Fibroblast of skin of back (primary cell): ENCODE results near the gene PPIA.
"Not testable (repeated sequence)": the region's sequence is repeated elsewhere in the genome, so short reads cannot be mapped to it uniquely, and the experiment has no call there.

Source experiments
- DNase-seq: peaks from one replicate; pipeline ENCODE4 v3.0.0-alpha.2; 2013

Gene PPIA

GRCh38 chr7:44787762-44788161 lies 8.7 kb upstream of the PPIA start:
- no peak for DNase-seq

DNA sequence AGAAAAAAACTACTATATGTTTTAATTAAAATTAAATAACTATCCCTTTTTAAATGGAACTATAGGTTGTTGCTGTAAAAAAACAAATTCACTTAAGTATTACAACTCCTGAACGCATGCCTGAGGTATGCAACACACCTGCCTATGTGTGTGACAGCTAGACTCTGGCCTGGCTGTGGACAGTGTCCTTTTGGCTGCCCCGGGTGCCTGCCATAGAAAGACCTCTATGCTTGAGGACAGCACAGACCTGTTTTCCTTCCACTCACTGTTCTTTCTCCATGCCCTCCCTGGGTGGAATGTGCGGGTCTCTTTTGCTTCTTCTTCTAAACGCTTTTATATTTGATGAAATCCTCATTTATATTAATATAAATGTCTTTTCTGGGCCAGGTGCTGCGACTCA lies 6.5 kb upstream of the PPIA start:
- no peak for DNase-seq

DNA sequence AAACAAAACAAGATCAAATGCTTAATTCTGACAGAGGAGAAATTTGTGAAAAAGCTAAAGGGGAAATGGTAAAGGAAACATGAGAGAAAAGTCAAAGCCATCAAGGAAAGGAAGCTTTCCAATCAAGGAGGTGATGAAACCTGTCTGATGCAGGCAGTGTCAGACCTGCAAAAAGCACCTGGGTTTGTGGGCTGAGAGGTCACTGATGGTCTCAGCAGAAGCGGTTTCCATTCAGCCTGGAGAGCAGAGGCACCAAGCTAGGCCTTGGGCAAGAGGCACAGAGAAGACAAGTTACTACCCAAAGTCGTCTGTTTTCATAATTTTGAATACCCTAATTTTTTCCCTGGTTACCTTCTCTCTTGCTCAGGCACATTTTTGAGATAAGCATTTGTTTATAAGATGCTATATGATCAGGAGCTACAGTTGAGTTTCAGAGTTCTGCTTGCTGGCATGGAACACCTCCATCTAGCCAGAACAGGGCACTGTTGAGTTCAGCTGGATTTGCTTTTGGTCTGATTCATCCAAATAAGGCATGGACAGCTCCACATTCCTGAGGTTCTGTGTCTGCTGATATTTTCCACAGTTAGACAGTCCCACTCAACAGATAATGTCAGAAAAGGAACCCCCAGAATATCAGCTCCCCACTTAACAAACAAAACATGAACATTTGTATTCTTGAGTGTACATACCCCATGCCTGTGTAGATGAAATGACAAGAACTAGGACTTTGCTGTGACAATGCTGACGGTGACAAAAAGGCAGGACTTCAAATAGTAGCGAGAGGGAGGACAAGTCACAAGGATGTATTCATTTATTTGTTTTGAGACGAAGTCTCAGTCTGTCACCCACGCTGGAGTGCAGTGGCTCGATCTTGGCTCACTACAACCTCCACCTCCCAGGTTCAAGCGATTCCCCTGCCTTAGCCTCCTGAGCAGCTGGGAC lies 4.9 kb upstream of the PPIA start:
- peak; percentile 71 for DNase-seq

DNA sequence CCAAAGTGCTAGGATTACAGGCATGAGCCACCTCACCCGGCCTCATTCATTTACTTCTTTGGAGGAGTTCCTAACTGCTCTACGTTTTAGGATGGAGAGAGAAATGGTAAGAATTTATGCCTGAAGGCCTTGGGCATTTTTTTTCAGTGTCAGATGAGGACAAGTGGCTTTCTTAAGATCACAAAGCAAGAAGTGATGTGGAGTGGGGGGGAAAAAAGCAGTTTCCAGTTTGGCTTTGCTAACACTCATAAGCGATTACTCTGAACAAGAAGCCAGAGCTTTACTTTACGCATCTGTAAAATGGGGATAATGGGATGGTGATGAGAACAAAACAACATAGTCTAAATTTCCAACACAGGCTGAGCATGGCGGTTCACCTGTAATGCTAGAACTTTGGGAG lies 2.6 kb upstream of the PPIA start:
- DNase-seq, result peak; percentile 53

DNA sequence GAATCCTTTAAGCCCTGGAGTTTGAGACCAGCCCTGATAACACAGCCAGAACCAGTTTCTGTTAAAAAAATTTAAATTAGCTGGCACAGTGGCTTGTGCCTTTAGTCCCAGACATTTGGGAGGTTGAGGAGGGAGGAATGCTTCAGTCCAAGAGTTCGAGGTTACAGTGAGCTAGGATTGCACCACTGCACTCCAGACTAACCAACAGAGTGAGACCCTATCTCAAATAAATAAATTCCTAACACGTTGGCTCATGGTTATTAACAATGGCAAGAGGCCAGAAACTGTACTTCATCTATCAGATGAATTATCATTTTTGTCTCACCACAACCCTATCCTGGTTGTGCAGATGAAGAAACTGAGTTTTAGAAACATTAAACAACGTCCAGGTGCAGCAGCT lies 2.1 kb upstream of the PPIA start:
- peak; percentile 20 for DNase-seq

DNA sequence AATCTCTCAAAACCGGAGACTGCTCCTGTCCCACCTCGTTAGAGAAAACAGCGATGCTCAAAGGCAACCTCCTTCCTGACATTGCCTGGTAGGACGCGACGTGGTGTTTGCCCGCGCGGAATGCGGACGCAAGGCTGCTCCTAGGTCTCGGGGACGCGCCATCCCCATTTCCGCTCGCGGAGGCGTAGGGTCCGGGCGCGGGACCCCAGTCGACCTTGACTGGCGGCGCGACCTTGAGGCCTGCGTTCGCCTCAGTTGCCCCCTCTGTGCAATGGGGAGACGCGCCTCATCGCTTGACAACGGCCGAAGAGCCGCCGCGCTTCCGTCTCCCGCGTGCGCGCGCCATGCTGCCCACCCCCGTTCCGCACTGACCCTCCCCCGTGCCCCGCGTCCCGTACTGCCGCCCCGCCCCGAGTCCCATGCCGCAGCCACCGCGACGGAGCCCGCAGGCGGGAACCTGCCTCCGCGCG lies 412 bp upstream of the PPIA start:
- DNase-seq, result peak; percentile 52

- DNase-seq, result peak; percentile 90
Measured at GRCh38 chr7:44797329-44798258, 1.1 kb downstream of the PPIA start.

DNA sequence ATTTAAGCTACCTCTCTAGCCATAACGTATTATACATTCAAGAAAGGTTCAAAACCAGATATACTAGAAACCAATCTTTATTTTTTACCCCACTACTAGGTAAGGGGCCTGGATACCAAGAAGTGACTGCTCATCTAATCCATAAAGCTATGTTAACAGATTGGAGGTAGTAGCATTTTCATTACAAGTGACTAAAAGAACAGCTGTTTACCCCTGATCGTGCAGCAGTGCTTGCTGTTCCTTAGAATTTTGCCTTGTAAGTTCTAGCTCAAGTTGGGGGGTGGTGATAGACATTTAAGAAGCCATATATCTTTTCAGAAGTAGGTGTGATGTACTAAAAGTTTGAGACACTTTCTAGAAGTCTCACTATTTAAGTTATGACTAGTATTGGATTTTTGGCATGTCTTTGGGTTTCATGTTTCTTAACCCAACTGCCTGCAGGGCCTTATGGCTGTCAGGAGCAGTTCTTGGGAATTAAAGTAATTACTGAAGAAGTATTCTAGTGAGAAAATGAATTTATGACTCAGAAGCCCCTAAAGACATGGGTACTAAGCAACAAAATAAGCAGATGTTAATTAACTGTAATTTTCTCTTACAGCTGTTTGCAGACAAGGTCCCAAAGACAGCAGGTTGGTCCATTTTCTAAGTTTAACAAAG lies 2.3 kb downstream of the PPIA start:
- DNase-seq, result no peak

DNA sequence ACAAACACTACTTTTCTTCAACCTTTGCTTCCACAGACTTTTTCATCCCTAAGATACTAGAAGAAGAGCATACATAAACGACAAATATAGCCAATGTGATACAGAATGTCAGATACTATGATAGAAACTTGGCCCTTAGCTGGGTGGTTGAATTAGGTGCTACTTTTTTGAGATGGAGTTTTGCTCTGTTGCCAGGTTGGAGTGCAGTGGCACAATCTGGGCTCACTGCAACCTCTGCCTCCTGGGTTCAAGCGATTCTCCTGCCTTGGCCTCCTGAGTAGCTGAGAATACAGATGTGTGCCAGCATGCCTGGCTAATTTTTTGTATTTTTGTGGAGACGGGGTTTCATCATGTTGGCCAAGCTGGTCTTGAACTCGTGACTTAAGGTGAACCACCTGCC lies 3.5 kb downstream of the PPIA start:
- DNase-seq, result no peak

DNA sequence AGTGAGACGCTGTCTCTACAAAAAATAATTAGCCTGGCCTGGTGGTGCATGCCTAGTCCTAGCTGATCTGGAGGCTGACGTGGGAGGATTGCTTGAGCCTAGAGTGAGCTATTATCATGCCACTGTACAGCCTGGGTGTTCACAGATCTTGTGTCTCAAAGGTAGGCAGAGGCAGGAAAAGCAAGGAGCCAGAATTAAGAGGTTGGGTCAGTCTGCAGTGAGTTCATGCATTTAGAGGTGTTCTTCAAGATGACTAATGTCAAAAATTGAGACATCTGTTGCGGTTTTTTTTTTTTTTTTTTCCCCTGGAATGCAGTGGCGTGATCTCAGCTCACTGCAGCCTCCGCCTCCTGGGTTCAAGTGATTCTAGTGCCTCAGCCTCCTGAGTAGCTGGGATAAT lies 5.4 kb downstream of the PPIA start:
- peak; percentile 19 for DNase-seq

DNA sequence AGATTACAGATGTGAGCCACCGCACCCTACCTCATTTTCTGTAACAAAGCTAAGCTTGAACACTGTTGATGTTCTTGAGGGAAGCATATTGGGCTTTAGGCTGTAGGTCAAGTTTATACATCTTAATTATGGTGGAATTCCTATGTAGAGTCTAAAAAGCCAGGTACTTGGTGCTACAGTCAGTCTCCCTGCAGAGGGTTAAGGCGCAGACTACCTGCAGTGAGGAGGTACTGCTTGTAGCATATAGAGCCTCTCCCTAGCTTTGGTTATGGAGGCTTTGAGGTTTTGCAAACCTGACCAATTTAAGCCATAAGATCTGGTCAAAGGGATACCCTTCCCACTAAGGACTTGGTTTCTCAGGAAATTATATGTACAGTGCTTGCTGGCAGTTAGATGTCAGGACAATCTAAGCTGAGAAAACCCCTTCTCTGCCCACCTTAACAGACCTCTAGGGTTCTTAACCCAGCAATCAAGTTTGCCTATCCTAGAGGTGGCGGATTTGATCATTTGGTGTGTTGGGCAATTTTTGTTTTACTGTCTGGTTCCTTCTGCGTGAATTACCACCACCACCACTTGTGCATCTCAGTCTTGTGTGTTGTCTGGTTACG lies 6.0 kb downstream of the PPIA start:
- no peak for DNase-seq

DNA sequence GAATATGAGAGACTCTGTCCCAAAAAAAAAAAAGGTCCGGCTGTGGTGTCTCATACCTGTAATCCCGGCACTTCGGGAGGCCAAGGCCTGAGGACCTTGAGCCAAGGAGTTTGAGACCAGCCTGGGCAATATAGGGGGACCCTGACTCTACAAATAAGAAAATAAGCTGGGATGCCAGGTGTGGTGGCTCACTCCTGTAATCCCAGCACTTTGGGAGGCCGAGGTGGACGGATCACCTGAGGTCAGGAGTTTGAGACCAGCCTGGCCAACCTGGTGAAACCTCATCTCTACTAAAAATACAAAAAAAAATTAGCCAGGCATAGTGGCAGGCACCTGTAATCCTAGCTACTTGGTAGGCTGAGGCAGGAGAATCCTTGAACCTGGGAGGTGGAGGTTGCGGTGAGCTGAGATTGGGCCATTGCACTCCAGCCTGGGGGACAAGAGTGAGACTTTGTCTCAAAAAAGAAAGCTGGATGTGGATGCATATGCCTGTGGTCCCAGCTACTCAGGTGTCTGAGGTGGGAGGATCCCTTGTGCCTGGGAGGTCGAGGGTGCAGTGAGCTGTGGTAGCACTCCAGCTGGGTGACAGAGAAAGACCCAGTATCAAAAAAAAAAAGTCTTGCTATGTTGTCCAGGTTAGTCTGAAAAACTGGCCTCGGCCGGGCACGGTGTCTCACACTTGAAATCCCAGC lies 7.5 kb downstream of the PPIA start:
- DNase-seq, result not testable (repeated sequence)

- no peak for DNase-seq
Measured at GRCh38 chr7:44805950-44806349, 9.5 kb downstream of the PPIA start.

GRCh38 chr7:44808914-44809393 lies 12.5 kb downstream of the PPIA start:
- DNase-seq, result no peak

DNA sequence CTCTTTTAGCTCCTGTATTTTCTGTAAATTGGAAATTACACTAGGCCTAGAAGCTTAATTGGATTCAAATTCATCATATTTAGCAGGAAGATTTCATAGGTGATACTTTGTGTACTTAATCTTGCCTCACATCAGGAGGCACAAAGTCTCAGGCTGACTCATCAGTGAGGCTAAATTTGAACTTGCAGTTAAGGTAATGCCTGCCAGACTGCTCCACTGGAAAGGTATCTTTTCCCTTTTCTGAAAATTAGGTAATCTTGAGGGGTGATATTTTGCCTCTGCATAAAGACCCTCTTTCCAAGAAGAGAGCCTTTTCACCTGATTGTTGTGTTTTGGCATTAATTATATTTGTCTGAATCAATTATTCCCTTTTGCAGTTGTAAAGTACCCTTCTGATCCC lies 14.6 kb downstream of the PPIA start:
- no peak for DNase-seq

- DNase-seq, result no peak
Measured at GRCh38 chr7:44811571-44811970, 15.1 kb downstream of the PPIA start.

- no peak for DNase-seq
Measured at GRCh38 chr7:44814919-44815318, 18.4 kb downstream of the PPIA start.

DNA sequence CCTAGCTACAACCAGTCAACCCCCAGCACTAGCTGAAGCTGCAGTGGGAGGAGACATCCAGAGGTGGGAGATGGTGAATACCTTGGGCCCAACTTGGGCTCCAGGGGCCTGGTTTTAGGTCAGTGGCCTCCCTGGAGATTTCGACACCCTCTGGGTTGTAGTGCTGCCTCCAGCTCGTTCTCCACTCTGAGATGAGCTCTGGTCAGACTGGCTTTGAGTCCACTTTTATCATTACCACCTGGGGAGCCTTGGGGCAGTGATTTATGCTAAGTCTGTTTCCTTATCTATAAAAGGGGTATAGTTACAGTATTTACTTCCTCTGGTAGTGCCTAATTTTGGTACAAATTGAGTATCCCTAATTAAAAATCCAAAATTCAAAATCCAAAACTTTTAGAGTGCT lies 22.8 kb downstream of the PPIA start:
- no peak for DNase-seq

DNA sequence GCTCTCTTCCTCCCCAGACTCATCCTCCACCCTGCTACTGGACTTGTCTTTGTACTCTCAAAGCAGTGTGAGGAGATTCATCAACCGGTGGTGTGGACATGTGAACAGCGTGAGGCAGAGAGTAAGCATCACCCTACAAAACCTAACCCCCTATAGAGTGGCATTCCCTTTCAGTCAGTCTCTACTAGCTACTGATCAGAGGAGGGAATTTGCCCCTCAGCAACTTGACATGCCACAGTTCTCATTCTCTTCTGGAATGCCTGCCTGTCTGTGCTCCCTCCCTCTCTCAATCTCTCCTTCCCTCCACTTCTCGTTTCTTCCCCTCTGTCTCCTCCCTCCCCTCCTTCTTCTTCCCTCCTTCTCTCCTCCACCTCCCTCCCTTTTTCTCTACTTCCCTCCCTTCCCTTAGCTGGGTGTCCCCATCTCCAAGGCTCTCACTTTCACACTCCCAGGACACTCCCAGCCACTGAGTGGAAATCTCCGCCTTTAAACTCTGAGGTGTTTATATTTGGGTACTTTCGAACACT lies 26.8 kb downstream of the PPIA start:
- DNase-seq, result no peak

DNA sequence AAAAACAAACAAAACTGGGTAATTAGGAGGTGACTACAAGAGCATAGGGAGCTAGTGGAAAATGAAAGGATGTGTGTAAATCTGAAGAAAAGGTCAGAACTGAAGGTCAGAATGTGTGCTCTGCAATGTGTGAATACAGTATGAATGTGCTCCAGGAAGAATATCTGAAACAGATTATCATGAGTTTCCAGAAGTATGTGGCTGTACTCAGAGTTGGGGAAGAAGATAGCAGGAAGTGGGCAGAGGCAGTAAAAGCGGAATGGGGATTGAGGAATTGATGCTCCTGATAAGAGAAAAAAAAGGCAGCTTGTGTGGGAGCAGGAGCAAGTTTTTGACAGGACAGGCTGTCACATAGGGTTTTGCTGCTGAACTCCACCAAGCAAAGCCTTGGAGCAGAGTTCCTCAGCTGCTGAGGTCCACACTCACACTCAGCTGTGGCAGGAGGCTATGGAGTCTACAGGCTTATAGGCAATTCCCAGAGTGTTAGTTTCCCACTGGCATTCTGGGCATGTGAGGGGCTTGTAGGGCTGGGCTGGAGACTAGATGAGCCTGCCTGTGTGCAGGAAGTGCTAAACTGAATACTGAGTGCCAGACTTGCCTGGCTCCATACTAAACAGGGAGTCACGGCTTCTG lies 28.5 kb downstream of the PPIA start:
- no peak for DNase-seq

DNA sequence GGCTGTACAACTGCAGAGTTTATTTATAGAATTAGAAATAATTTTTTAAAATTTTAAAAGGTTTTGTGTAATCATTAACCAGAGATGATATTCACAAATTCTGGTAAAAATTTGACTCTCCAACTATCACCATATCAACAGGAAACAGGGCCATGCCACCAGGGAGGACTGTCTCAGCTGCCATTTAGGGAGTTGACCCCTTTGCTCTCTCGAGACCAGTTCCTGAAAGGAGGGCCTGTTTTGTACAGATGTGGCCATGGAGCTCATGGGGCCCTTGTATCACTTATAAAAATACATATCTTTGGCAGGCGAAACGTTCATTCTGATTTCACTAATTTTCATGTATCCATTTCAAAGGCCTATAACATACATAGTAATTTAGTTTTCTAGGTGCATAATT lies 31.1 kb downstream of the PPIA start:
- DNase-seq, result no peak
